ENCODE results near the gene CPNE7. TPM values are rescaled to one million over a fixed set of nuclear protein-coding genes. Genes with fewer than 3 reads are reported as not detected.
A peak's percentile ranks its signal among the peaks of the same experiment; 100 is the strongest.

The CPNE7 gene
- polyA plus RNA-seq, 3 donors: not detected

GRCh38 chr16:89602273-89602951 lies 26.9 kb downstream of the CPNE7 start:
- Histone ChIP-seq H2AFZ (ENCODE audit: insufficient read depth, low read depth, low read length, poor library complexity, severe bottlenecking) (no peak overlapping the region), H3K9me3 (replicated peaks in 1 of 2; ENCODE audit: control insufficient read depth in 1 of 2, insufficient read depth in 1 of 2, low read length in 2 of 2) (no peaks in the 10 kb centered on the region), H3K9ac (ENCODE audit: insufficient read depth, low read length, poor library complexity, severe bottlenecking) (no peak overlapping the region), H3K4me1 (ENCODE audit: control insufficient read depth in 1 of 2, insufficient read depth in 2 of 2, low read length in 2 of 2) (peaks cover 0 to 8% of the 10 kb centered on the region in 2 donors), H3K4me2 (replicated peaks; ENCODE audit: extremely low read depth, low read length, poor library complexity, severe bottlenecking) (no peak overlapping the region), H3K27ac (ENCODE audit: low read depth in 1 of 2, low read length in 2 of 2) (no peak overlapping the region), H3K79me2 (ENCODE audit: insufficient read depth, low read length) (no peaks in the 10 kb centered on the region), H3K36me3 (replicated peaks in 1 of 2; ENCODE audit: control insufficient read depth in 1 of 2, insufficient read depth in 2 of 2, low read length in 2 of 2) (no peaks in the 10 kb centered on the region), H4K20me1 (ENCODE audit: insufficient read depth, low read length) (no peaks in the 10 kb centered on the region), H3K4me3 (replicated peaks in 1 of 3; ENCODE audit: low read depth in 2 of 3, low read length in 3 of 3) (no peak overlapping the region), H3K27me3 (ENCODE audit: control insufficient read depth in 2 of 2, insufficient read depth in 2 of 2, low read length in 2 of 2) (no peaks in the 10 kb centered on the region)
- Mint-ChIP-seq H3K9me3 (peaks cover 0 to 5% (median 0%) of the 10 kb centered on the region in 7 donors), H3K27me3 (ENCODE audit: low read depth in 3 of 3) (peaks cover 2 to 23% (median 4%) of the 10 kb centered on the region in 3 donors), H3K4me1 (peaks cover 7% of the 10 kb centered on the region), H3K4me3 (no peak overlapping the region), H3K27ac (no peak overlapping the region), H3K36me3 (no peaks in the 10 kb centered on the region)
- peak in 2 of 3 donors; percentile 6 to 46 for DNase-seq
- intact Hi-C loops (cut with micrococcal nuclease): no loop called here
- 3% methylated on average over 19 of the region's 22 CpGs for WGBS (ENCODE audit: insufficient coverage)
- no peak for TF ChIP-seq CTCF (IDR thresholded peaks at IDR 0.05)

DNA sequence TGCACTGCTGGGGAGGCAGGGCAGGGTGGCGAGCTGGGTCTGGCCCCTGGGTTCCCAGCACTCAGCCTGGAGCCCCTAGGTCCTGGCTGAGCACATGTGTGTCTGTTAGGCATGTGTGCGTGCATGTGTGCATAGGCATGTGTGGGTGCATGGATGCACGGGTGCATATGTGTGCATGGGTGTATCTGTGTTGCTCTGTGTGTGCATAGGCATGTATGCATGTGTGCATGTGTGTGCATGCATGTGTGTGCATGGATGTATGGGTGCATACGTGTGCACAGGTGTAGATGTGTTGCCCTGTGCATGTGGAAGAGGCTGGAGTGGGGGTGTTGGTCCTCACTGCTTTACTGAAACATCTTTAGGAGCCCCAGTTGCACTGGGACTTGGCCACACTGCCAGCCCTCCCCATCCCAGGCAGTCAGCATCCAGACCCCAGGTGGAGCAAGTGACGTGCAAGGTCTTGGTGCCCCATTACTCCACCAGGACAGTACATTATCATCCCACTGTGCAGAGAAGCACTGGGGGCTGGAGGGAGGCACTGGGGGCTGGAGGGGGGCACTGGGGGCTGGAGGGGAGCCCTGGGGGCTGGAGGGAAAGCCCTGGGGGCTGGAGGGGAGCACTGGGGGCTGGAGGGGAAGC lies 27.5 kb downstream of the CPNE7 start:
- H4K20me1 ChIP-seq (ENCODE audit: insufficient read depth, low read length): no peaks in the 10 kb centered on the region
- H3K27ac Mint-ChIP-seq: no peak overlapping the region

More for the DNA sequence above, 27.5 kb downstream of the CPNE7 start:
- H3K27me3 Mint-ChIP-seq (ENCODE audit: low read depth in 3 of 3): peaks cover 2 to 23% (median 4%) of the 10 kb centered on the region in 3 donors
- Histone ChIP-seq H3K36me3 (replicated peaks in 1 of 2; ENCODE audit: control insufficient read depth in 1 of 2, insufficient read depth in 2 of 2, low read length in 2 of 2) (no peaks in the 10 kb centered on the region), H3K9ac (ENCODE audit: insufficient read depth, low read length, poor library complexity, severe bottlenecking) (no peak overlapping the region), H3K27ac (ENCODE audit: low read depth in 1 of 2, low read length in 2 of 2) (no peak overlapping the region), H3K4me2 (replicated peaks; ENCODE audit: extremely low read depth, low read length, poor library complexity, severe bottlenecking) (no peak overlapping the region), H3K4me3 (replicated peaks in 1 of 3; ENCODE audit: low read depth in 2 of 3, low read length in 3 of 3) (no peak overlapping the region), H2AFZ (ENCODE audit: insufficient read depth, low read depth, low read length, poor library complexity, severe bottlenecking) (no peak overlapping the region), H3K79me2 (ENCODE audit: insufficient read depth, low read length) (no peaks in the 10 kb centered on the region), H3K4me1 (ENCODE audit: control insufficient read depth in 1 of 2, insufficient read depth in 2 of 2, low read length in 2 of 2) (peaks cover 0 to 8% of the 10 kb centered on the region in 2 donors), H3K9me3 (replicated peaks in 1 of 2; ENCODE audit: control insufficient read depth in 1 of 2, insufficient read depth in 1 of 2, low read length in 2 of 2) (no peaks in the 10 kb centered on the region), H3K27me3 (ENCODE audit: control insufficient read depth in 2 of 2, insufficient read depth in 2 of 2, low read length in 2 of 2) (no peaks in the 10 kb centered on the region)
- no peak for DNase-seq
- TF ChIP-seq CTCF (IDR thresholded peaks at IDR 0.05): no peak
- 68% methylated on average over 4 of the region's 5 CpGs for WGBS (ENCODE audit: insufficient coverage)
- intact Hi-C loops (cut with micrococcal nuclease): no loop called here
- H3K9me3 Mint-ChIP-seq: peaks cover 0 to 5% (median 0%) of the 10 kb centered on the region in 7 donors
- no peak overlapping the region for H3K4me3 Mint-ChIP-seq
- H3K4me1 Mint-ChIP-seq: peaks cover 7% of the 10 kb centered on the region
- H3K36me3 Mint-ChIP-seq: no peaks in the 10 kb centered on the region
